OCI-LY3 (cell line): Measurements from ENCODE around the gene FRMD4A.

Experiments
- H2AFZ ChIP-seq: fragments of 200-600, 300-600 bp; shearing (Covaris generic); 2 replicates; pipeline ENCODE4 v1.6.0; 2014; ENCODE audit warnings: antibody characterized with exemption, low read depth, low read length
- H3K27ac ChIP-seq: fragments of 200-600, 300-600 bp; sonication (generic); 2 replicates; pipeline ENCODE4 v1.5.1; 2014; ENCODE audit warnings: mild to moderate bottlenecking, low read length, moderate library complexity, mixed read lengths
- H3K27me3 ChIP-seq: fragments of 200-600, 300-600 bp; sonication (generic); 2 replicates; pipeline ENCODE4 v1.6.1; 2014; ENCODE audit warnings: low read depth, low read length, mixed read lengths
- H3K36me3 ChIP-seq: fragments of 200-600, 300-600 bp; sonication (generic); replicated peaks from 2 replicates; pipeline ENCODE3; 2014; ENCODE audit warnings: low read depth, low read length, mixed read lengths
- H3K4me1 ChIP-seq: fragments of 300-600, 200-600 bp; sonication (generic); 2 replicates; pipeline ENCODE4 v1.6.1; 2014; ENCODE audit warnings: low read length, mixed read lengths
- H3K4me2 ChIP-seq: fragments of 200-600, 300-600 bp; sonication (generic); 2 replicates; pipeline ENCODE4 v1.6.1; 2014; ENCODE audit warnings: low read length, mixed read lengths
- H3K4me3 ChIP-seq: fragments of 300-600, 200-600 bp; sonication (generic); 2 replicates; pipeline ENCODE4 v1.5.1; 2014; ENCODE audit warnings: antibody characterized with exemption, mild to moderate bottlenecking, low read length, moderate library complexity
- H3K79me2 ChIP-seq: fragments of 300-600, 200-600 bp; shearing (Covaris generic); 2 replicates; pipeline ENCODE4 v1.6.1; 2014; ENCODE audit warnings: mild to moderate bottlenecking, low read length, mixed read lengths
- H3K9ac ChIP-seq: fragments of 300-600, 200-600 bp; shearing (Covaris generic); 2 replicates; pipeline ENCODE4 v1.6.0; 2014; ENCODE audit warnings: mild to moderate bottlenecking, low read length, moderate library complexity
- H3K9me3 ChIP-seq: fragments of 200-600, 300-600 bp; shearing (Covaris generic); 2 replicates; pipeline ENCODE4 v1.6.1; 2014; ENCODE audit warnings: low read length, mixed read lengths; ENCODE audit not compliant: insufficient read depth
- H4K20me1 ChIP-seq: fragments of 200-600, 300-600 bp; sonication (generic); 2 replicates; pipeline ENCODE4 v1.6.1; 2016; ENCODE audit warnings: low read length, mixed read lengths; ENCODE audit not compliant: insufficient read depth
- CTCF ChIP-seq: fragments of 200-600, 300-600 bp; sonication (generic); IDR thresholded peaks from 2 replicates; pipeline ENCODE4 v1.5.1; 2014; ENCODE audit warnings: antibody characterized with exemption, low read length, low read depth
- EZH2phosphoT487 ChIP-seq: fragments of 200-600 bp; shearing (Covaris generic); IDR thresholded peaks from 2 replicates; pipeline ENCODE4 v1.6.1; 2018; ENCODE audit warnings: antibody characterized with exemption, mixed run types, low read depth

FRMD4A gene

DNA sequence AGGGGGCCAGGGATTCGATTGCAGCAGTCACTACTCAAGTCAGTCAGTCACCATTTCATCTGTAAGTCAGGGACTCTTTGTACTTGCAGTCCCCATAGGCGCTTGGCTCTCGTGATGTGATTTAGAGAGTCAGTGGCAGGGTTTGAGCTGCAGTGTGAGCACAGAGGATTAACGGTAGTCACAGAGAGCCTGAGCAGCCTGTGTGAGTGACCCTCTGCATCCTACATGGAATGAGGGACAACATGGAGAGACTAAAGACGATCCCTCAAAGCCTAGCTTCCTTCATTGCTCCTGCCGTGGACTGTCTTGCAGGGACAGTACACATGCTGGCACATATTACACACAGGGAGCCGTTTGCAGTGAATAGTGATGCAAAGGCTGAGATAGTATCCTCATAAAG is 687.7 kb downstream of the FRMD4A start:
- Histone ChIP-seq H3K9me3 (no peaks in the 10 kb centered on the region), H3K36me3 (peaks cover 29% of the 10 kb centered on the region), H3K4me1 (no peaks in the 10 kb centered on the region), H3K27ac (no peak overlapping the region), H3K79me2 (no peaks in the 10 kb centered on the region), H2AFZ (no peak overlapping the region), H3K27me3 (no peaks in the 10 kb centered on the region), H3K4me2 (no peak overlapping the region), H3K4me3 (no peak overlapping the region), H4K20me1 (no peaks in the 10 kb centered on the region), H3K9ac (no peak overlapping the region)
- TF ChIP-seq EZH2phosphoT487 (no peak), CTCF (no peak)

DNA sequence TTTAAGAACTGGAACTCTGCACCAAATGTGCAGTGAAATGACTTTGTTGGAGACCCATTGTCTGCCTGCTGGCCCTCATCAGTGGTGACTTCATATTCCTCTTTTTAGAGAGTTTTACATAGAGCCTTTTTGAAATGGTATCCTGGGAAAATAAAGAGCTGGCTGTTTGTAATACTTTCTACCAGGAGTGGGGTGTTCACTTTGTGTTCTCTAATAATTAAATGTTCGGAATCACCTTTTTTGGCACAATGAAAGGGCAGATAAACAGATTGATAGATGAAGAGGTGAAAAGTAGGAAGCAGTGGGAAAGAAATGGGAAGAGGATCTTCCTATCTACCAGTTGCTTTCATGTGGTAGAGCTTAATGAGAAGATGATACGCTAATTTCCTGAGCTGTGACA is 688.4 kb downstream of the FRMD4A start:
- no peak overlapping the region for H3K9ac ChIP-seq
- H3K4me1 ChIP-seq, result peaks cover under 1% of the 10 kb centered on the region; the same call in 1 of the 2 replicates
- no peak overlapping the region for H3K4me3 ChIP-seq
- H3K4me2 ChIP-seq, result no peak overlapping the region
- H4K20me1 ChIP-seq, result no peaks in the 10 kb centered on the region
- no peaks in the 10 kb centered on the region for H3K79me2 ChIP-seq
- H3K27me3 ChIP-seq, result no peaks in the 10 kb centered on the region
- no peaks in the 10 kb centered on the region for H3K9me3 ChIP-seq
- peaks cover 29% of the 10 kb centered on the region for H3K36me3 ChIP-seq
- TF ChIP-seq CTCF (no peak), EZH2phosphoT487 (no peak)
- H3K27ac ChIP-seq, result no peak overlapping the region
- H2AFZ ChIP-seq, result no peak overlapping the region

GRCh38 chr10:13637894-13638293 is 692.8 kb downstream of the FRMD4A start:
- no peak overlapping the region for H3K4me2 ChIP-seq
- H3K4me1 ChIP-seq, result peaks cover 7% of the 10 kb centered on the region
- no peaks in the 10 kb centered on the region for H3K9me3 ChIP-seq
- H4K20me1 ChIP-seq, result no peaks in the 10 kb centered on the region
- no peaks in the 10 kb centered on the region for H3K27me3 ChIP-seq
- H3K27ac ChIP-seq, result no peak overlapping the region
- no peak overlapping the region for H3K4me3 ChIP-seq
- TF ChIP-seq EZH2phosphoT487 (no peak), CTCF (no peak)
- H2AFZ ChIP-seq, result no peak overlapping the region
- no peaks in the 10 kb centered on the region for H3K79me2 ChIP-seq
- no peak overlapping the region for H3K9ac ChIP-seq
- peaks cover 11% of the 10 kb centered on the region for H3K36me3 ChIP-seq

GRCh38 chr10:13637303-13637856 is 693.3 kb downstream of the FRMD4A start:
- peaks cover 12% of the 10 kb centered on the region for H3K4me1 ChIP-seq
- no peaks in the 10 kb centered on the region for H3K79me2 ChIP-seq
- no peaks in the 10 kb centered on the region for H3K9me3 ChIP-seq
- H3K4me2 ChIP-seq, result no peak overlapping the region
- H3K9ac ChIP-seq, result no peak overlapping the region
- H3K36me3 ChIP-seq, result peaks cover 6% of the 10 kb centered on the region
- H3K4me3 ChIP-seq, result no peak overlapping the region
- no peaks in the 10 kb centered on the region for H4K20me1 ChIP-seq
- no peak overlapping the region for H2AFZ ChIP-seq
- no peak overlapping the region for H3K27ac ChIP-seq
- TF ChIP-seq CTCF, result no peak
- TF ChIP-seq EZH2phosphoT487, result no peak
- no peaks in the 10 kb centered on the region for H3K27me3 ChIP-seq
